Breast epithelium (tissue), 4 donors: ENCODE results near the gene TUT1. TPM values are rescaled to one million over a fixed set of nuclear protein-coding genes. Genes with fewer than 3 reads are reported as not detected.
"Not testable (repeated sequence)": the region's sequence is repeated elsewhere in the genome, so short reads cannot be mapped to it uniquely, and the experiment has no call there.

ENCODE experiments used
- DNase-seq, 2 donors: peaks; one replicate each; pipeline ENCODE4 v3.0.0-alpha.2; 2019; ENCODE audit warnings: low spot score in 2 of 2
- H3K27ac ChIP-seq, 2 donors: fragments of 200-600 bp; sonication (generic) in 1 of 2; one replicate each; pipeline ENCODE4 v1.5.1; 2016 to 2019; ENCODE audit warnings: mild to moderate bottlenecking in 1 of 2
- H3K27me3 ChIP-seq, 2 donors: fragments of 200-600 bp; sonication (generic) in 1 of 2; one replicate each; pipeline versions ENCODE4 v1.5.1 to v1.6.0; 2017 to 2019; ENCODE audit warnings: control low read depth in 1 of 2, mild to moderate bottlenecking in 1 of 2
- H3K36me3 ChIP-seq: fragments of 200-600 bp; one replicate; pipeline ENCODE4 v1.5.1; 2019
- H3K4me1 ChIP-seq, 2 donors: fragments of 200-600 bp; sonication (generic); one replicate each; pipeline ENCODE4 v1.5.1; 2016 to 2019; ENCODE audit warnings: control low read depth in 1 of 2
- H3K4me3 ChIP-seq, 3 donors: fragments of 200-600 bp; sonication (generic); 1 replicate in 2 of 3; 2 replicates in 1 of 3; pipeline ENCODE4 v1.5.1; 2016 to 2019; ENCODE audit warnings: mild to moderate bottlenecking in 3 of 3, moderate library complexity in 2 of 3
- H3K9me3 ChIP-seq, 2 donors: fragments of 200-600 bp; sonication (generic) in 1 of 2; one replicate each; pipeline ENCODE4 v1.5.1; 2016 to 2019; ENCODE audit warnings: control low read depth in 1 of 2
- POLR2A ChIP-seq: fragments of 450-650 bp; IDR thresholded peaks from one replicate; pipeline ENCODE4 v1.6.1; 2016; ENCODE audit warnings: antibody characterized with exemption, mild to moderate bottlenecking, moderate library complexity
- POLR2AphosphoS5 ChIP-seq, 3 donors: sonication (generic); formaldehyde crosslinking; IDR thresholded peaks; one replicate each; pipeline ENCODE4 v1.6.1; 2017; ENCODE audit warnings: antibody characterized with exemption in 3 of 3
- intact Hi-C: fragments of 100-400 bp; cut with DNase I; formaldehyde crosslinking; loops from one replicate; pipeline ENCODE4 v1.15.1; 2023; ENCODE audit warnings: low total_unique reads
- total RNA-seq, 3 donors: library from RNA; depleted of rRNA; stranded (reverse); fragments of >200 nt; gene quantifications; one replicate each; pipeline ENCODE4 v1.1.0, GENCODE V29; 2016
- TF ChIP-seq, protein P1 (sequence below), 3 donors: fragments of 450-650 bp; IDR thresholded peaks; one replicate each; pipeline ENCODE4 v1.5.1; 2016 to 2017; ENCODE audit warnings: antibody characterized with exemption in 3 of 3, mild to moderate bottlenecking in 3 of 3, moderate library complexity in 3 of 3

Gene TUT1
- total RNA-seq, 3 donors from 2014 or later: 7.7 to 12.1 (median 10.7) TPM

DNA sequence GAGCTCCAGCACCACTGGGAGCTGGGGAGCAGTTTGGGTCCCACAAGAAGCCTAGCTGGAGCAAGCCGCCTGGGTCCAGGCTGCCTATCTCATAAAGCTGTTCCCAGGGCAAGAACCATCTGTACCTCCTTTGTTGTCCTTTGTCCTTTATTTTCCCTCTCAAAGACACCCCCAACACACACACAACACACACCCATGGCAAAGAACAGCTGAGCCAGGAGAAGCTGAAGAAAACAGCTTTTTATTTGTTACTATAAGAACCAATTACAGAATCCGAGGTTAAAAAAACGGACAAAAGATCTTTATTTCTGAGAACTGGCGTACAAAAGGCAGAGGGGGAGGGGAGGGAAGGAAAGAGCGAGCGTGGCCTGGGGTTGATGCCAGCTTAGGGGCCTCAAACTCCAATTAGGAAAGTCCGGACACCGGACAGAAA is 1.7 kb upstream of the TUT1 start:
- H3K27me3 ChIP-seq: no peaks in the 10 kb centered on the region
- intact Hi-C loops: no loop called here
- peaks cover 15% of the 10 kb centered on the region for H3K36me3 ChIP-seq
- TF ChIP-seq POLR2A: no peak
- TF ChIP-seq, protein P1, sequence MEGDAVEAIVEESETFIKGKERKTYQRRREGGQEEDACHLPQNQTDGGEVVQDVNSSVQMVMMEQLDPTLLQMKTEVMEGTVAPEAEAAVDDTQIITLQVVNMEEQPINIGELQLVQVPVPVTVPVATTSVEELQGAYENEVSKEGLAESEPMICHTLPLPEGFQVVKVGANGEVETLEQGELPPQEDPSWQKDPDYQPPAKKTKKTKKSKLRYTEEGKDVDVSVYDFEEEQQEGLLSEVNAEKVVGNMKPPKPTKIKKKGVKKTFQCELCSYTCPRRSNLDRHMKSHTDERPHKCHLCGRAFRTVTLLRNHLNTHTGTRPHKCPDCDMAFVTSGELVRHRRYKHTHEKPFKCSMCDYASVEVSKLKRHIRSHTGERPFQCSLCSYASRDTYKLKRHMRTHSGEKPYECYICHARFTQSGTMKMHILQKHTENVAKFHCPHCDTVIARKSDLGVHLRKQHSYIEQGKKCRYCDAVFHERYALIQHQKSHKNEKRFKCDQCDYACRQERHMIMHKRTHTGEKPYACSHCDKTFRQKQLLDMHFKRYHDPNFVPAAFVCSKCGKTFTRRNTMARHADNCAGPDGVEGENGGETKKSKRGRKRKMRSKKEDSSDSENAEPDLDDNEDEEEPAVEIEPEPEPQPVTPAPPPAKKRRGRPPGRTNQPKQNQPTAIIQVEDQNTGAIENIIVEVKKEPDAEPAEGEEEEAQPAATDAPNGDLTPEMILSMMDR (IDR thresholded peaks at IDR 0.05): no peak
- no peak for TF ChIP-seq POLR2AphosphoS5 (IDR thresholded peaks at IDR 0.05)
- no peak for DNase-seq
- peak overlapping the region; percentile 97 to 98 for H3K27ac ChIP-seq
- no peak overlapping the region for H3K4me3 ChIP-seq
- peaks cover 0 to 20% of the 10 kb centered on the region in 2 donors for H3K4me1 ChIP-seq
- no peaks in the 10 kb centered on the region for H3K9me3 ChIP-seq

DNA sequence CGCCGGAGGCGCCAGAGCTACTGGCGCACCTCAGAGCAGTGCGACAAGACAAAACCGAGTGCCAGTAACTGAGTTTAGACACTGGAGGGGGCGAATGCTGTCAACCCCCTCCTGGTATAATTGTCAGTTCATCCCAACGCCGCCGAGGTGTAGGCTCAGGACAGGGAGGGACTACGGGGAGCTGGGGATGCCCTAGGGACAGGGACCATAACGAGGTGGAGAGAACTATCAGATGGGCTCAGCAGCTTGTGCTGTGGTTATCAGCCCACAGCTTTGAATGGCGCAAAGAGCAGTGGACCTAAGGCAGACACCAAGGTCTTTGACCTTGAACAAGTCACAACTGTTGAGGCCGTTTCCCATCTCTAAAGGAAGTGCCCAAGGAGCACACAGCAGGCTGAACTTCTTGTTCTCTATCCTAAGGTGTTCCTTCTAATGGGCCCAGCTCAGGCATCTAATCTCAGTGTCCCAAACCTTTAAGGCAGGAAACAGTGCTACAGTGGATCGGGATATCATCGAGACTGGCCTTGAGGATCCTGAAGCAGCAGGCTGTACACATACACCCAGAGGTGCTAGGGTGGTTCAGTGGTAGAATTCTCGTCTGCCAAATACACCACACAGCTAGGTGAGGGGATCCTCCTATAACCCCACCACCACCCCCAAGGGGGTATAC is 958 bp upstream of the TUT1 start:
- DNase-seq: no peak
- intact Hi-C loops: no loop called here
- Histone ChIP-seq H3K27ac (peak overlapping the region; percentile 97 to 98), H3K4me1 (peaks cover 0 to 20% of the 10 kb centered on the region in 2 donors), H3K4me3 (peak overlapping the region; percentile 78 to 86 (median 80)), H3K36me3 (peaks cover 9% of the 10 kb centered on the region), H3K27me3 (no peaks in the 10 kb centered on the region), H3K9me3 (no peaks in the 10 kb centered on the region)
- TF ChIP-seq, protein P1 (IDR thresholded peaks at IDR 0.05): no peak
- no peak for TF ChIP-seq POLR2A
- no peak for TF ChIP-seq POLR2AphosphoS5 (IDR thresholded peaks at IDR 0.05)

DNA sequence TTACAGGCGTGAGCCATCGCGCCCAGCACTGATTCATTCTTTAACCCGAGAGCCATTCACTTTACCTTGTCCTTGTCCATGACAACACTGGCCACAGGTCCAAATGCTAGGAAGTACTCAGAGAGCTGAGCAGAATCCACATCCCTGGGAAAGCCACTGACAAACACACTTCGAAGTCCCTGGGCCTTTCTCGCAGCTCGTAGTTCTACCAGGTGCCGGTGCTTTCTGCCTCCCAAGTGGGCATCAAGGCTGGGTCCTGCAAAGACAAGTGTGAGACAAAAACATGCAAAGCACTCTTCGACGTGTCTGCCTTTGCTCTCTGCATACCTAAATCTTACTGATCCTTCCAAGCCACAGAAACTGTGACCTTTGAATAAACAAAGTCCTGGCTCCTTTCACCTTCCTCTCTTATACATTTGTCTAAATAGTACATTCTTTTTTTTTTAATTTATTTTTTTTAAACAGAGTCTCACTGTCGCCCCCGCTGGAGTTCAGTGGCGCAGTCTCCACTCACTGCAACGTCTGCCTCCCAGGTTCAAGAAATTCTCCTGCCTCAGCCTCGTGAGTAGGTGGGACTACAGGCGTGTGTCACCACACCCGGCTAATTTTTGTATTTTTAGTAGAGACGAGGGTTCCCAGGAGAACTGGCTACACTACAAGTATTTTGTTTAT is 2.2 kb downstream of the TUT1 start:
- Histone ChIP-seq H3K4me1 (peaks cover 0 to 20% of the 10 kb centered on the region in 2 donors), H3K27me3 (no peaks in the 10 kb centered on the region), H3K36me3 (peaks cover 4% of the 10 kb centered on the region), H3K27ac (no peak overlapping the region), H3K4me3 (no peak overlapping the region), H3K9me3 (no peaks in the 10 kb centered on the region)
- no peak for TF ChIP-seq POLR2A
- TF ChIP-seq, protein P1 (IDR thresholded peaks at IDR 0.05): no peak
- no peak for TF ChIP-seq POLR2AphosphoS5 (IDR thresholded peaks at IDR 0.05)
- intact Hi-C loops: no loop called here
- DNase-seq: no peak

DNA sequence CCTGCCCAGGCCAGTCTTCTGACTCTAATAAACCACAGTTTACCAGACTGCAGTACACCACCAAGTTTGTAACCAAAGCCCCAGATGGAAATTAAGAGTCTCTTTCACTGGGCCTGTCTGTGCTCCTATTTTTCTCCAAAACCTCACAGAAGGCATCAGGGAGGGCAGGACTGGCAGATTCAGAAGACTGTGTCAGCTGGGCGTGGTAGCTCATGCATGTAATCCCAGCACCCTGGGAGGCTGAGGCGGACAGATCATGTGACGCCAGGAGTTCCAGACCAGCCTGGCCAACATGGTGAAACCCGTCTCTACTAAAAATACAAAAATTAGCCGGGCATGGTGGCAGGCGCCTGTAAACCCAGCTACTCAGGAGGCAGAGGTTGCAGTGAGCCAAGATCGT is 6.0 kb downstream of the TUT1 start:
- H3K27ac ChIP-seq, H3K4me3 ChIP-seq, H3K27me3 ChIP-seq, H3K9me3 ChIP-seq, H3K36me3 ChIP-seq, H3K4me1 ChIP-seq, intact Hi-C loops, DNase-seq: not testable (repeated sequence)

DNA sequence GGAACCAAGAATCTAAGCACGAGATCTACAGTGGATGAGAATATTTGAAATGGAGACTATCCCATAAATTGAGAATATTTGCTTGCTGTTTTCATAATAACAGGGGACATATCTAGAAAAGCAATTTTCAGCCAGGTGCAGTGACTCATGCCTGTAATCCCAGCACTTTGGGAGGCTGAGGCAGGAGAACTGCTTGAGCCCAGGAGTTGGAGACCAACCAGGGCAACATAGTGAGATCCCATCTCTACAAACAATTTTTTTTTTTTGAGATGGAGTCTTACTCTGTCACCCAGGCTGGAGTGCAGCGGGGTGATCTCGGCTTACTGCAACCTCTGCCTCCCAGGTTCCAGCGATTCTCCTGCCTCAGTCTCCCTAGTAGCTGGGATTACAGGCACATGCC is 9.6 kb downstream of the TUT1 start:
- H3K27me3 ChIP-seq, intact Hi-C loops, H3K9me3 ChIP-seq, H3K4me3 ChIP-seq, H3K27ac ChIP-seq, H3K36me3 ChIP-seq, DNase-seq, H3K4me1 ChIP-seq: not testable (repeated sequence)

DNA sequence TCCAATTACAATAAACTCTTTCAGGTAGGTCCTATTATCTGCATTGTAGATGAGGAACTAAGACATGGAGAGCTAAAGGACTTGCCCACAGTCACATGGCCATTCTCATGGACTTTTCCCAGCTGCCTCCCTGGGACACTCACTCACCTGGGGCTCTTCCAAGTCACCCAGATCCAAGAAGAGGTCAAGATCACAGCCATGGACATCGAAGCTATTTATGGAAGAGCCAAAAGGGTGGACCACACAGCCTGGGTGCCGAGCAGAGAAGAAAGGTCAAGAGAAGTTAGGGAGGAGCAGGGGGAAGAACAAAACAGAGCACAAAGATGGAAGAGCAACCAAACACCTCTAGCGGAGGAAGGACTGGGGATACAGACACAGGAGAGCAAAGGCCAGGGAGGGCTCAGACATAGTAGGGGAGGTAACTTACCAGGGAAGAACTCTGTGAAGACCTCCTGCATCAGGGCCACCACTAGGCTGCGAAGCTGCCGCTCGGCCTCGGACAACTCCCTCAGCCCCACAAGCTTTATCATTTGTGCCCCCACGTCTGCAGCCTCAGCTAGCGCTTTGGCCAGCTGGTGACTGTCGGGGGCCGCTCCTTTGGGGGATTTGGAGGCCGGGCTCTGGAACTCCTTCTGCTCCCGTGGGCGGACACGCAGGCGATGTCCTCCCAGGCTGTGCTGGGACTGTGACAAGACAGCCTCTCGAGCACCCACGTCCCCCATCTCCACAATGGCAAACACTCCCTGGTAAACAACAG is 10.2 kb downstream of the TUT1 start:
- H3K4me3 ChIP-seq: no peak overlapping the region
- DNase-seq: no peak
- no peaks in the 10 kb centered on the region for H3K4me1 ChIP-seq
- H3K36me3 ChIP-seq: no peaks in the 10 kb centered on the region
- intact Hi-C loops: no loop called here
- H3K27me3 ChIP-seq: no peaks in the 10 kb centered on the region
- no peak overlapping the region for H3K27ac ChIP-seq
- TF ChIP-seq POLR2AphosphoS5 (IDR thresholded peaks at IDR 0.05) (no peak), POLR2A (no peak)
- TF ChIP-seq, protein P1 (IDR thresholded peaks at IDR 0.05): no peak
- H3K9me3 ChIP-seq: no peaks in the 10 kb centered on the region
